Neural cell (in vitro differentiated cells): ENCODE measurements around the gene ATP2A1. TPM values are rescaled to one million over a fixed set of nuclear protein-coding genes. Genes with fewer than 3 reads are reported as not detected.

ENCODE experiments used
- H2AFZ ChIP-seq: fragments of 200-600, 300-800 bp; sonication (generic), shearing (Covaris generic); 2 replicates; pipeline ENCODE4 v1.6.0; 2014; ENCODE audit warnings: low read depth, mild to moderate bottlenecking, antibody characterized with exemption, low read length, moderate library complexity
- H3F3A ChIP-seq: fragments of 200-600 bp; shearing (Covaris generic); 2 replicates; pipeline ENCODE4 v1.6.1; 2016; ENCODE audit warnings: mild to moderate bottlenecking, moderate library complexity, mixed read lengths, antibody characterized with exemption, low read length; ENCODE audit not compliant: insufficient read depth, poor library complexity, severe bottlenecking
- H3K27ac ChIP-seq: fragments of 200-600, 300-800 bp; sonication (generic), shearing (Covaris generic); 2 replicates; pipeline ENCODE4 v1.5.1; 2014; ENCODE audit warnings: mild to moderate bottlenecking, low read length, moderate library complexity
- H3K27me3 ChIP-seq: fragments of 300-800, 200-600 bp; sonication (generic), shearing (Covaris generic); 2 replicates; pipeline ENCODE4 v1.6.0; 2014; ENCODE audit warnings: mild to moderate bottlenecking, low read depth, low read length, moderate library complexity; ENCODE audit not compliant: insufficient read depth
- H3K36me3 ChIP-seq: fragments of 300-800, 200-600 bp; sonication (generic), shearing (Covaris generic); 2 replicates; pipeline ENCODE4 v1.5.1; 2014; ENCODE audit warnings: mild to moderate bottlenecking, antibody characterized with exemption, low read length, moderate library complexity; ENCODE audit not compliant: insufficient read depth
- H3K4me2 ChIP-seq: fragments of 300-800, 200-600 bp; sonication (generic), shearing (Covaris generic); 2 replicates; pipeline ENCODE4 v1.6.0; 2014; ENCODE audit warnings: mild to moderate bottlenecking, low read length
- H3K4me3 ChIP-seq: fragments of 300-800, 200-600 bp; sonication (generic), shearing (Covaris generic); 2 replicates; pipeline ENCODE4 v1.5.1; 2014; ENCODE audit warnings: mild to moderate bottlenecking, low read length, moderate library complexity
- H3K79me2 ChIP-seq: fragments of 200-600 bp; shearing (Covaris generic); replicated peaks from 2 replicates; pipeline ENCODE4 v1.6.0; 2014; ENCODE audit warnings: mild to moderate bottlenecking, low read length, moderate library complexity; ENCODE audit not compliant: insufficient read depth
- H3K9ac ChIP-seq: fragments of 300-800, 200-600 bp; sonication (generic), shearing (Covaris generic); 2 replicates; pipeline ENCODE4 v1.6.1; 2016; ENCODE audit warnings: mild to moderate bottlenecking, low read length, mixed read lengths
- H3K9me2 ChIP-seq: fragments of 200-600 bp; shearing (Covaris generic); 2 replicates; pipeline ENCODE4 v1.6.1; 2016; ENCODE audit warnings: mild to moderate bottlenecking, low read length, mixed read lengths; ENCODE audit not compliant: insufficient read depth
- H3K9me3 ChIP-seq: fragments of 200-600, 300-800 bp; sonication (generic), shearing (Covaris generic); 2 replicates; pipeline ENCODE4 v1.6.1; 2016; ENCODE audit warnings: mild to moderate bottlenecking, mixed run types, low read length, moderate library complexity, mixed read lengths
- H4K20me1 ChIP-seq: fragments of 200-600 bp; shearing (Covaris generic); 2 replicates; pipeline ENCODE4 v1.6.1; 2016; ENCODE audit warnings: mild to moderate bottlenecking, mixed run types; ENCODE audit not compliant: insufficient read depth
- CTCF ChIP-seq: fragments of 450-650 bp; IDR thresholded peaks from 2 replicates; pipeline ENCODE4 v1.5.1; 2014; ENCODE audit warnings: antibody characterized with exemption, mild to moderate bottlenecking, moderate library complexity; ENCODE audit not compliant: poor library complexity, severe bottlenecking
- EP300 ChIP-seq: fragments of 450-650 bp; conservative IDR thresholded peaks from 2 replicates; pipeline ENCODE4 v1.6.1; 2014; ENCODE audit warnings: antibody characterized with exemption, mild to moderate bottlenecking, moderate library complexity; ENCODE audit not compliant: poor library complexity, severe bottlenecking
- EZH2 ChIP-seq: fragments of 200-600, 300-800 bp; shearing (Covaris generic), sonication (generic); IDR thresholded peaks from 2 replicates; pipeline ENCODE4 v1.6.1; 2014; ENCODE audit warnings: antibody characterized with exemption, low read length, borderline replicate concordance, mild to moderate bottlenecking; ENCODE audit not compliant: insufficient read depth, poor library complexity, severe bottlenecking
- MXI1 ChIP-seq: fragments of 450-650 bp; conservative IDR thresholded peaks from 2 replicates; pipeline ENCODE4 v1.6.1; 2014; ENCODE audit warnings: antibody characterized with exemption, mild to moderate bottlenecking; ENCODE audit not compliant: poor library complexity, severe bottlenecking
- POLR2AphosphoS5 ChIP-seq: IDR thresholded peaks from 2 replicates; pipeline ENCODE4 v1.6.1; 2012
- RAD21 ChIP-seq: fragments of 450-650 bp; conservative IDR thresholded peaks from 2 replicates; pipeline ENCODE4 v1.6.1; 2014; ENCODE audit warnings: antibody characterized with exemption, mild to moderate bottlenecking, moderate library complexity
- REST ChIP-seq: IDR thresholded peaks from 2 replicates; pipeline ENCODE4 v1.6.1; 2012; ENCODE audit warnings: borderline replicate concordance
- SMC3 ChIP-seq: fragments of 450-650 bp; conservative IDR thresholded peaks from 2 replicates; pipeline ENCODE4 v1.6.1; 2014; ENCODE audit warnings: antibody characterized with exemption, mild to moderate bottlenecking, moderate library complexity; ENCODE audit not compliant: poor library complexity
- TAF1 ChIP-seq: IDR thresholded peaks from 2 replicates; pipeline ENCODE4 v1.6.1; 2012; ENCODE audit warnings: low read depth
- polyA plus RNA-seq: library from polyadenylated mRNA; depleted of rRNA; stranded (reverse); fragments of >200 nt; gene quantifications from 2 replicates; pipeline ENCODE4 v1.2.3, GENCODE V29; 2014

Gene ATP2A1
- polyA plus RNA-seq, 1 donor from 2014 or later: 0.06 TPM

GRCh38 chr16:28905800-28906372 lies 27.6 kb downstream of the ATP2A1 start:
- H3K36me3 ChIP-seq: no peaks in the 10 kb centered on the region

More at GRCh38 chr16:28905800-28906372, 27.6 kb downstream of the ATP2A1 start:
- Histone ChIP-seq H3K9me3 (no peaks in the 10 kb centered on the region), H3K27ac (no peak overlapping the region), H3K4me2 (no peak overlapping the region), H4K20me1 (no peaks in the 10 kb centered on the region), H3F3A (no peaks in the 10 kb centered on the region), H3K4me3 (no peak overlapping the region), H3K79me2 (no peaks in the 10 kb centered on the region), H3K27me3 (no peaks in the 10 kb centered on the region), H3K9me2 (no peaks in the 10 kb centered on the region), H2AFZ (no peak overlapping the region), H3K9ac (no peak overlapping the region)
- TF ChIP-seq POLR2AphosphoS5 (no peak), TAF1 (no peak), RAD21 (no peak), MXI1 (no peak), REST (no peak), EZH2 (no peak), EP300 (no peak), SMC3 (no peak), CTCF (no peak)
